Choroid plexus epithelial cell (primary cell): ENCODE data around the gene KCNA1.
"Not testable (repeated sequence)": the region's sequence is repeated elsewhere in the genome, so short reads cannot be mapped to it uniquely, and the experiment has no call there.

Experiments used
- DNase-seq: peaks from one replicate; pipeline ENCODE4 v3.0.0-alpha.2; 2010; ENCODE audit warnings: low read depth
- H3K4me3 ChIP-seq: 2 replicates; pipeline ENCODE4 v1.5.1; 2011; ENCODE audit warnings: low read depth, mild to moderate bottlenecking, control low read depth, low read length, moderate library complexity
- TF ChIP-seq, protein P1 (sequence below): conservative IDR thresholded peaks from 2 replicates; pipeline ENCODE4 v1.5.1; 2011; ENCODE audit warnings: low read depth, mild to moderate bottlenecking, control low read depth, inconsistent platforms, low read length, moderate library complexity

The KCNA1 gene

DNA sequence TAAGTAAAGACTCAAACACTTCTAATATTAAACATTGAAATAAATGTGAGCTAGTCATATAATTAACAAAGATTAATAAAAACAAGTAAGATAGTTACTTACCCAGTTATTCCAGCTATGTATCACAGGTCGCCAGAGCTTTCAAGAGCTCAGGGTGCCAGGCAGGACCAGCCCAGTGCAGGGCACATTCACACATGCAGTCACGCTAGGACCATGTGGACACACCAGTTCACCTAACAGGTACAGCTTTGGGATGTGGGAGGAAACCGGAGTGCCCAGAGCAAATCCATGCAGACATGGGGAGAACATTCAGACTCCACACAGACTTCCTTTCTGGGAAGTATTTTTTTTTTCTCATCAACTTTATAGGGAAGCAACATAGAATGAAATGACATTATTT, 39.3 kb upstream of the KCNA1 start:
- TF ChIP-seq, protein P1, sequence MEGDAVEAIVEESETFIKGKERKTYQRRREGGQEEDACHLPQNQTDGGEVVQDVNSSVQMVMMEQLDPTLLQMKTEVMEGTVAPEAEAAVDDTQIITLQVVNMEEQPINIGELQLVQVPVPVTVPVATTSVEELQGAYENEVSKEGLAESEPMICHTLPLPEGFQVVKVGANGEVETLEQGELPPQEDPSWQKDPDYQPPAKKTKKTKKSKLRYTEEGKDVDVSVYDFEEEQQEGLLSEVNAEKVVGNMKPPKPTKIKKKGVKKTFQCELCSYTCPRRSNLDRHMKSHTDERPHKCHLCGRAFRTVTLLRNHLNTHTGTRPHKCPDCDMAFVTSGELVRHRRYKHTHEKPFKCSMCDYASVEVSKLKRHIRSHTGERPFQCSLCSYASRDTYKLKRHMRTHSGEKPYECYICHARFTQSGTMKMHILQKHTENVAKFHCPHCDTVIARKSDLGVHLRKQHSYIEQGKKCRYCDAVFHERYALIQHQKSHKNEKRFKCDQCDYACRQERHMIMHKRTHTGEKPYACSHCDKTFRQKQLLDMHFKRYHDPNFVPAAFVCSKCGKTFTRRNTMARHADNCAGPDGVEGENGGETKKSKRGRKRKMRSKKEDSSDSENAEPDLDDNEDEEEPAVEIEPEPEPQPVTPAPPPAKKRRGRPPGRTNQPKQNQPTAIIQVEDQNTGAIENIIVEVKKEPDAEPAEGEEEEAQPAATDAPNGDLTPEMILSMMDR = no peak
- H3K4me3 ChIP-seq = no peak overlapping the region
- DNase-seq = no peak

DNA sequence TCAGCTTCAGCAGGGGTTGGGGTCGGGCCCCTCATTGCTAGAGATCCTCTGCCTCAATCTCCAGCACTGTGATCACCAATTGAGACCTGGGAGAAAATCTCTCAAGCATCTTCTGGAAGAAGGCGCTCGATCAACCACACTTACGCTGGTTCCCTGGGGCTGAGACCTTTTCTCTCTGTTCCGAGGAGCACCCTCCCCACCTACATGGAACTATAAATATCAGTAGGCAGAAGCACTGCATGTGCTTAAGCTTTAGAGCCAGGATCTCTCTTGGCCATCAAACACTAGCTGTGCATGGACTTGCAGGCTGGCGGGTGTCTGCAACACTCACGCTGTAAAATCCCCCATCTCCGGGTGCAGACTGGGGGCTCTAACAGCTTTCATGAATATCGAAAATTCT, 38.2 kb upstream of the KCNA1 start:
- TF ChIP-seq, protein P1 = no peak
- no peak for DNase-seq
- H3K4me3 ChIP-seq = no peak overlapping the region

GRCh38 chr12:4873947-4874346, 35.8 kb upstream of the KCNA1 start:
- no peak overlapping the region for H3K4me3 ChIP-seq
- TF ChIP-seq, protein P1 = no peak
- DNase-seq = no peak

GRCh38 chr12:4874671-4875070, 35.0 kb upstream of the KCNA1 start:
- no peak overlapping the region for H3K4me3 ChIP-seq
- TF ChIP-seq, protein P1 = no peak
- DNase-seq = no peak

- DNase-seq = not testable (repeated sequence)
Observed at GRCh38 chr12:4879481-4879880, 30.2 kb upstream of the KCNA1 start.

GRCh38 chr12:4881266-4882064, 28.2 kb upstream of the KCNA1 start:
- TF ChIP-seq, protein P1 = no peak
- no peak overlapping the region for H3K4me3 ChIP-seq
- DNase-seq = no peak

More at GRCh38 chr12:4879481-4879880, 30.2 kb upstream of the KCNA1 start:
- H3K4me3 ChIP-seq = not testable (repeated sequence)

DNA sequence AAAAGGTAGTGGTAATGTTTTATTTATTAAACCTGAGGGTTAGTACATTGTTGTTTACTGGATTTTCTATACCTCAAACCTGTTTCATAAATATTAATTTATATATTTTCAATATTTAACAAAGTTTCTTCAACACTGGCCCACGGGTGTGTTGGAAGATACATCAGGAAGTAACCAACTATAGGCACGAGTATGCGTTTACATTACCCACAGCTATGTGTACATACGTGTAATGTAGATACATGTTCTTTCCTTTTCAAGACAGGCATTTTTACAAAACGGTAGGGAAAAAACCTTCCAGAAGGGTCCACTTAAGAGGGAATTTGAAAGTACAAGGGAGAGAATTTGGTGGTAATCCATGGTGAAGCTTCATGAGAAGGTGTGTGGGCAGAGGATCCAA, 17.8 kb upstream of the KCNA1 start:
- TF ChIP-seq, protein P1 = no peak
- no peak overlapping the region for H3K4me3 ChIP-seq
- DNase-seq = no peak
